Measurements from ENCODE around the gene GSK3A. TPM values are rescaled to one million over a fixed set of nuclear protein-coding genes. Genes with fewer than 3 reads are reported as not detected.

The GSK3A gene
- total RNA-seq, 1 donor from 2014 or later, result 45.5 TPM

DNA sequence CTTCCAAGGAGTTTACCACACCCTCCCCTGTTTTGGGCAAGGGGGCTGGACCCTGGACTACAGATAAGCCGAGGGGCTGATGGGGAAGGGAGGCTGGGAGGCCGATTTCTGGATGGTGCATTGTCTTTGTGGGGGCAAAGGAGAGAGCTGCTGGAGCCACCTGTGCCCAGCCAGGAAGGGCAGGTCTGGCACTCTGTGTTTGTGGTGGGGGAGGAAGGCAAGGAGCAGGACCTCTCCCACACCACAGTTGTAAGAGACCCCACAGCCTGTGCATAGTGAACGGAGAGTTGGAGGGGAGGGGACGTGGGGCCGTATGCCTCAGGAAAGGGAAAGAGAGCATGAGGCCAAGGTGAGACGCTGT, 43.6 kb upstream of the GSK3A start:
- H3K4me1 Mint-ChIP-seq, result peaks cover 33% of the 10 kb centered on the region
- peak overlapping the region; percentile 81 for H3K27ac Mint-ChIP-seq

GRCh38 chr19:42285541-42285941, 43.1 kb upstream of the GSK3A start:
- peaks cover 3% of the 10 kb centered on the region for H3K36me3 Mint-ChIP-seq
- TF ChIP-seq, protein P1, sequence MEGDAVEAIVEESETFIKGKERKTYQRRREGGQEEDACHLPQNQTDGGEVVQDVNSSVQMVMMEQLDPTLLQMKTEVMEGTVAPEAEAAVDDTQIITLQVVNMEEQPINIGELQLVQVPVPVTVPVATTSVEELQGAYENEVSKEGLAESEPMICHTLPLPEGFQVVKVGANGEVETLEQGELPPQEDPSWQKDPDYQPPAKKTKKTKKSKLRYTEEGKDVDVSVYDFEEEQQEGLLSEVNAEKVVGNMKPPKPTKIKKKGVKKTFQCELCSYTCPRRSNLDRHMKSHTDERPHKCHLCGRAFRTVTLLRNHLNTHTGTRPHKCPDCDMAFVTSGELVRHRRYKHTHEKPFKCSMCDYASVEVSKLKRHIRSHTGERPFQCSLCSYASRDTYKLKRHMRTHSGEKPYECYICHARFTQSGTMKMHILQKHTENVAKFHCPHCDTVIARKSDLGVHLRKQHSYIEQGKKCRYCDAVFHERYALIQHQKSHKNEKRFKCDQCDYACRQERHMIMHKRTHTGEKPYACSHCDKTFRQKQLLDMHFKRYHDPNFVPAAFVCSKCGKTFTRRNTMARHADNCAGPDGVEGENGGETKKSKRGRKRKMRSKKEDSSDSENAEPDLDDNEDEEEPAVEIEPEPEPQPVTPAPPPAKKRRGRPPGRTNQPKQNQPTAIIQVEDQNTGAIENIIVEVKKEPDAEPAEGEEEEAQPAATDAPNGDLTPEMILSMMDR (IDR thresholded peaks at IDR 0.05; ENCODE audit: unreplicated experiment), result no peak
- peaks cover 33% of the 10 kb centered on the region for H3K4me1 Mint-ChIP-seq
- H3K9me3 Mint-ChIP-seq, result no peaks in the 10 kb centered on the region
- peak overlapping the region; percentile 82 for H3K4me3 Mint-ChIP-seq
- peak overlapping the region; percentile 81 for H3K27ac Mint-ChIP-seq
- DNase-seq (ENCODE audit: low spot score in 2 of 2, unreplicated experiment in 2 of 2), result no peak
- H3K27me3 Mint-ChIP-seq (ENCODE audit: low read depth), result no peaks in the 10 kb centered on the region

More for the DNA sequence above, 43.6 kb upstream of the GSK3A start:
- H3K4me3 Mint-ChIP-seq, result peak overlapping the region; percentile 82
- TF ChIP-seq, protein P1 (IDR thresholded peaks at IDR 0.05; ENCODE audit: unreplicated experiment), result no peak
- no peaks in the 10 kb centered on the region for H3K9me3 Mint-ChIP-seq
- no peaks in the 10 kb centered on the region for H3K27me3 Mint-ChIP-seq (ENCODE audit: low read depth)
- DNase-seq (ENCODE audit: low spot score in 2 of 2, unreplicated experiment in 2 of 2), result no peak
- H3K36me3 Mint-ChIP-seq, result peaks cover 3% of the 10 kb centered on the region

DNA sequence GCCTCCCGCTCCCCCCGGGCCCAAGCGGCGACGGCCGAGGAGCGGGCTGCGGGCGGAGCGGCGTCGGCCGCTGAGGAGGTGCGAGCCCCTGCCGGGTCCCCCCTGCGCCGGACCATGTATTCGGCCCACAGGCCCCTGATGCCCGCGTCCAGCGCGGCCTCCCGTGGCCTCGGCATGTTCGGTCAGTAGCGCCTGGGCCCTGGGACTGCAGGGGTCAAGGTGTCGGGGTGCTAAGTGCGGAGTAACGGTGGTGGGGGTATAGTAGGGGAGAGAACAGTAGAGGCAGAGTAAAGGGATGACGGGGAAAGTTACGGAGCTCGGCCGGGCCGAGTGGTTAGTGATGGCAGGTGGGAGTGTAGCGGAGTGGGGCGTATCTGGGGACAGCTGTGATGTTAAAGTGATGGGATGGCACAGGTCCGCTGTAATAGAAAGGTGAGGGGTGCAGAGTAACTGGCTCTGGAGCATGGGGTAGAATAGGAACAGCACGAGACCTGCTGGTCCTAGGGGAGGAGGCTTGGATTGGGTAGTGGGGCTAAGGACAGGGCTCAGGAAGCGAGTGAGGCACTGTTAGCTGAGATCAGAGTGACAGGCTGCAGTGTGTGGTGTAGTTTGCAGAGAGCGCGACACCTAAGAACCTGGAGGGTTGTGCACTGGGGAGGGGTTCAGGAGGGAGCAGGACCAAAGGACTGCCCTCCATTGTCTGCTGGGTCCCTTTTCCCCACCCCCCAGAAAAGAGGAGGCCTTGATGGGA, 42.4 kb upstream of the GSK3A start:
- DNase-seq (ENCODE audit: low spot score in 2 of 2, unreplicated experiment in 2 of 2), result peak; percentile 18 to 48
- H3K27me3 Mint-ChIP-seq (ENCODE audit: low read depth), result no peaks in the 10 kb centered on the region
- no peaks in the 10 kb centered on the region for H3K9me3 Mint-ChIP-seq
- H3K36me3 Mint-ChIP-seq, result peaks cover 2% of the 10 kb centered on the region
- H3K4me1 Mint-ChIP-seq, result peaks cover 33% of the 10 kb centered on the region
- H3K4me3 Mint-ChIP-seq, result peak overlapping the region; percentile 82
- TF ChIP-seq, protein P1 (IDR thresholded peaks at IDR 0.05; ENCODE audit: unreplicated experiment), result no peak
- peak overlapping the region; percentile 92 for H3K27ac Mint-ChIP-seq

GRCh38 chr19:42284066-42284501, 41.7 kb upstream of the GSK3A start:
- TF ChIP-seq, protein P1 (IDR thresholded peaks at IDR 0.05; ENCODE audit: unreplicated experiment), result no peak
- no peaks in the 10 kb centered on the region for H3K9me3 Mint-ChIP-seq
- H3K27ac Mint-ChIP-seq, result no peak overlapping the region
- peak; percentile 73 to 74 for DNase-seq (ENCODE audit: low spot score in 2 of 2, unreplicated experiment in 2 of 2)
- H3K4me1 Mint-ChIP-seq, result peaks cover 40% of the 10 kb centered on the region
- H3K4me3 Mint-ChIP-seq, result no peak overlapping the region
- no peaks in the 10 kb centered on the region for H3K36me3 Mint-ChIP-seq
- H3K27me3 Mint-ChIP-seq (ENCODE audit: low read depth), result no peaks in the 10 kb centered on the region

DNA sequence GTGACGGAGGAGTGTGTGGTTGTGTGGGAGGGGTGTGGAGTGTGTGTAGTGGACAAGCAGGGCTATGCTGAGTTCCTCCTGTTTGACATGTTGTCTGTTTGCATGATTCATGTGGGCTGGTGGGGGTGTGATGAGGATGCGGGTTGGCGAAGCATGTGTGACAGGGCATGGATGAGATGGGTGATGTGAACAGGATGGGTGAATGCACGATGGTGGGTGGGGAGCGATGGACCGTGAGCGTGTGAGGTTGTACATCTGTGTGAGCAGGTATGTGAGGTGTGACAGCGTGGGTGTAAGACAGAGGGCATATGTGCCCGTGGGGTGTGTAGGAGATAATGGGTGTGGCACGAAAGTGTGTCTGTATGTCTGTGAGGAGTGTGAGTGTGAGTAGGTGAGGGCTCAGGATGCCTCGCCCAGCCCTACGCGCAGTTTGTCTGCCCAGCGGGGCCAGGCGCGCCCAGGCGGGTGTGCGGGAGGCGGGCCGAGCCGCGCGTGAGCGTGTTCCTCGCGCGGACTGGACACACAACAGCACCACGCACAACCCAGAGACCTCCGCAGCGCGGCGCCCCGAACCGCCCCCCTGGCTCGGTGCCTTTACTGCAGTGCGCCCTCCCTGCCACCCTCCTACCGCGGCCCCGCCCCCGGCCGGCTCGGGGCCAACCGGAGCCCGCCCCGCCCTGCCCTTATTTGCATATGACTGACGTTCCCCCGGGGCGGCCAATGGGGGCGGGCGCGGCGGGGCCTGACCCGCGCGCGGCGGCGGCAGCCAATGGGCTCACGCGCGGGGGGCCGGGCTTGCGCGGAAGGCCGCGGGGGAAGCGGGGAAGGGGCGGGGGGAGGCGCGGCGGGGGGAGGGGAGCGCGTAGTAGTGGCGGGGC, 41.0 kb upstream of the GSK3A start:
- DNase-seq (ENCODE audit: low spot score in 2 of 2, unreplicated experiment in 2 of 2), result peak; percentile 95 to 96
- TF ChIP-seq, protein P1 (IDR thresholded peaks at IDR 0.05; ENCODE audit: unreplicated experiment), result no peak
- no peaks in the 10 kb centered on the region for H3K9me3 Mint-ChIP-seq
- no peaks in the 10 kb centered on the region for H3K27me3 Mint-ChIP-seq (ENCODE audit: low read depth)
- no peaks in the 10 kb centered on the region for H3K36me3 Mint-ChIP-seq
- H3K27ac Mint-ChIP-seq, result no peak overlapping the region
- H3K4me1 Mint-ChIP-seq, result peaks cover 46% of the 10 kb centered on the region
- no peak overlapping the region for H3K4me3 Mint-ChIP-seq

Measured in mesothelial cell of epicardium (in vitro differentiated cells).